Central memory CD8-positive, alpha-beta T cell (primary cell): ENCODE measurements around the gene DIABLO.
A peak's percentile ranks its signal among the peaks of the same experiment; 100 is the strongest.
"Not testable (repeated sequence)": the region's sequence is repeated elsewhere in the genome, so short reads cannot be mapped to it uniquely, and the experiment has no call there.

Source experiments
- ATAC-seq: fragments of 150-1000 bp; cut with Tn5 transposase; replicated peaks from 2 replicates; pipeline ENCODE4 v1.10.0; 2022; ENCODE audit warnings: mild to moderate bottlenecking, moderate FRiP score, moderate number of reproducible peaks; ENCODE audit not compliant: poor library complexity, severe bottlenecking; ENCODE audit errors: extremely low read depth
- DNase-seq, 2 donors: peaks; one replicate each; pipeline ENCODE4 v3.0.0; 2021; ENCODE audit warnings: low spot score in 2 of 2
- H3K27ac Mint-ChIP-seq: one replicate; pipeline ENCODE4 v1.8.0; 2022; ENCODE audit warnings: low read depth, mild to moderate bottlenecking, moderate library complexity, mixed read lengths
- H3K27me3 Mint-ChIP-seq: one replicate; pipeline ENCODE4 v1.8.0; 2022; ENCODE audit warnings: mixed read lengths
- H3K36me3 Mint-ChIP-seq: one replicate; pipeline ENCODE4 v1.8.0; 2022; ENCODE audit warnings: mild to moderate bottlenecking, moderate library complexity, mixed read lengths; ENCODE audit not compliant: insufficient read depth
- H3K4me1 Mint-ChIP-seq: one replicate; pipeline ENCODE4 v1.8.0; 2022; ENCODE audit warnings: mixed read lengths
- H3K4me3 Mint-ChIP-seq: one replicate; pipeline ENCODE4 v1.8.0; 2022; ENCODE audit warnings: mild to moderate bottlenecking, moderate library complexity, mixed read lengths
- H3K9me3 Mint-ChIP-seq: one replicate; pipeline ENCODE4 v1.8.0; 2022; ENCODE audit warnings: mixed read lengths

Gene DIABLO

DNA sequence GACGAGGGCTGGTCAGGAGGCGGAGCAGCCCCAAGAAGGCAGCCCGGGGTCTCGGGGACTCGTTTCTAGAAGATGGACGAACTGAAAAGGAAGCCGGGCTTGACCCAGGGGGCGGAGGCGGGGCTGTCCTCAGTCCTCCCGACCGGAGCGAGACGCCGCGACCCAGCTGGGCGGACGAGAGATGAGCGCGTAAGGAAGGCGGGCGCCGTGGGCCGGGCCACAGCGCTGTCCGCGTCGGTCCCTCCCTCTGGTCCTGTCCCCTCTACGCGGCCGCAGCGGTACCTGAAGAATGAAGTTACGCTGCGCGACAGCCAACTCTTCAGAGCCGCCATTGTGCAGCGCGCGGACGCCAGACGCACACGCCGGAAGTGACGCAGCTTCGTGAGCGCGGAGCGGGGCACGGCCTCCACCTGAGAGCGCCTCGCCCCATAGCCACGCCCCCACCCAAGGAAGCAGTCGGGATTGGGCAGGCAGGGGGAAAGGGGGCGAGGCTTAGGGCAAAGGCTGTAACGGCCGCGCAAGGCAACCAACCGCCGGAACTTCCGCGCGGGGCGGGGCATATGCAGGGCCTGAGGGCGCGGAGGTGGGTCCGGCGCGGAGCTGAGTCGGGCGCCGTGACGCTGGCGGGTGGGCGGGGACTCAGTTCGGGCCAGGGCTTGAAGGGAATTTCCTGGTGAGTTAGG, at the start of gene DIABLO:
Gene DIABLO, minus strand, starts transcription at position 370 of the 683 bp plus-strand sequence. Its CDS starts 38 bp downstream, at position 332.
- Mint-ChIP-seq H3K27ac (peak within 1 kb of the TSS; percentile 96), H3K4me3 (peak within 1 kb of the TSS; percentile 84), H3K4me1 (peaks cover 40% of the 10 kb centered on the region), H3K27me3 (no peaks in the 10 kb centered on the region), H3K9me3 (no peaks in the 10 kb centered on the region), H3K36me3 (peaks cover 49% of the 10 kb centered on the region)
- ATAC-seq = peak; percentile 84
- DNase-seq = peak; percentile 97 to 100

DNA sequence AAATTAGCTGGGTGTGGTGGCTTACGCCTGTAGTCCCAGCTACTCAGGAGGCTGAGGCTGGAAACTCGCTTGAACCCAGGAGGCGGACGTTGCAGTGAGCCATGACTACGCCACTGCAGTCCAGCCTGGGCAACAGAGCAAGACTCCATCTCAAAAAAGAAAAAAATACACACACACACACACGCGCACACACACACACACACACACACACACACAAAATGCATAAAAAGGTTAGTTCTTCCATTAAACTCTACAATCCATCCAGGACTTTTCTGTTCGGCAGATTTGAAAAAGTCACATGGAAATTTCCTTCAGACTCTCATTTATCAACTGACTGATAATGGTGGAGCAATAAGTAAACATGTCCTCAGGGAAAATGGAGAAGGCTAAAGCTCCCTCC, 49.6 kb upstream of the DIABLO start:
- H3K4me1 Mint-ChIP-seq = no peaks in the 10 kb centered on the region

DNA sequence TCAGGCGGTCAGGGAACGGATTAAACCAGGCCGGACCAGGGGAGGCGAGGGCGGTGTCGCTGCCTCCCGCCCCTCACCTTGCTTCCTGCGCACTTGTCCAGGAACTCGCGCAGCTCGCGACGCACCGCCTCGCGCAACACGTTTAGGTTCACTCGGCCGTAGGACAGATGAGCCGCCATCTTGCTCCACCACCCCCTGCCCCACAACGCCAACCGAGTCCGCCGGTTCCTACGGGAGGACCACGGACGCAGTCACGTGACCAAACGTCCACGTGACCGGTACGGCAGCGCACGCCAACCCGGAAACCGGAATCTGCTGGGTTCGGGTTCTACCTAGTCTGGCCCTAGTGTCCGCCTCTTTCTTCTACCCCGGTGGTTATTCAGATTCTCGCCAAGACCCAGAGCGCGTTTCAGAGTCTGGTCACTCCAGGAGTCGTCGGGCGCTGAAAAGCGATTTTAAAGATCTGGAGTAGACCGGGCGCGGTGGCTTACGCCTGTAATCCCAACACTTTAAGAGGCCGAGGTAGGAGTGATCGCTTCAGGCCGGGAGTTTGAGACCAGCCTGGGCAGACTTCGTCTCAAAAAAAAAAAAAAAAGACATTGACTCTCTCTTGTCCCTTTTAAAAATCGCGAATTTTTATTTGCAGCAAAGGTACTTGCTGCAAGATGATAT, 40.5 kb upstream of the DIABLO start, which contains the start of gene VPS33A:
Gene VPS33A, minus strand, starts transcription at position 265 of the 672 bp plus-strand sequence. Its CDS starts 86 bp downstream, at position 179.
- Mint-ChIP-seq H3K27me3 (no peaks in the 10 kb centered on the region), H3K4me1 (peaks cover 13% of the 10 kb centered on the region), H3K4me3 (peak within 1 kb of the TSS; percentile 95), H3K36me3 (peaks cover 43% of the 10 kb centered on the region), H3K9me3 (no peaks in the 10 kb centered on the region), H3K27ac (peak within 1 kb of the TSS; percentile 99)
- DNase-seq (peak; percentile 86 to 87), ATAC-seq (peak; percentile 87)

More for the DNA sequence above, 49.6 kb upstream of the DIABLO start:
- ATAC-seq (no peak), DNase-seq (no peak)
- H3K4me3 Mint-ChIP-seq = no peak overlapping the region
- peaks cover 32% of the 10 kb centered on the region for H3K36me3 Mint-ChIP-seq
- peak overlapping the region; percentile 4 for H3K27ac Mint-ChIP-seq
- H3K9me3 Mint-ChIP-seq = no peaks in the 10 kb centered on the region
- H3K27me3 Mint-ChIP-seq = no peaks in the 10 kb centered on the region

DNA sequence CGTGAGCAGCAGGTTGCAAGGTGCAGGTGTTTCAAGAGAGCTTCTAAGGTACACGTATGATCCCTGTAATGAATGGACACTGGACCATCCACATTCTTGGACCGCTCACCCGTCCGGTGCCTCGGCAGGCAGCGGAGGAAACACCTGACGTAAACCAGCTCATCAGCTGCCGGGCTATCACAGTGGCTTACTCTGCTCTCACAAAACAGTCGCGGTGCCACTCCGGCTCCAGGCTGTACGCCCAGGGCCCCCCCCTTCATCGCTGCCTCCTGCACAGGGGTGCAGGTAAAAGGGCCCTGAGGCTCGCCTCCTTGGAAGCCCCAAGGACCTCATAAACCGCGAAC, 40.0 kb upstream of the DIABLO start:
- DNase-seq (no peak), ATAC-seq (peak; percentile 52)
- peaks cover 47% of the 10 kb centered on the region for H3K36me3 Mint-ChIP-seq
- H3K27ac Mint-ChIP-seq = peak overlapping the region; percentile 99
- peak overlapping the region; percentile 95 for H3K4me3 Mint-ChIP-seq
- peaks cover 13% of the 10 kb centered on the region for H3K4me1 Mint-ChIP-seq
- H3K27me3 Mint-ChIP-seq = no peaks in the 10 kb centered on the region
- H3K9me3 Mint-ChIP-seq = no peaks in the 10 kb centered on the region

DNA sequence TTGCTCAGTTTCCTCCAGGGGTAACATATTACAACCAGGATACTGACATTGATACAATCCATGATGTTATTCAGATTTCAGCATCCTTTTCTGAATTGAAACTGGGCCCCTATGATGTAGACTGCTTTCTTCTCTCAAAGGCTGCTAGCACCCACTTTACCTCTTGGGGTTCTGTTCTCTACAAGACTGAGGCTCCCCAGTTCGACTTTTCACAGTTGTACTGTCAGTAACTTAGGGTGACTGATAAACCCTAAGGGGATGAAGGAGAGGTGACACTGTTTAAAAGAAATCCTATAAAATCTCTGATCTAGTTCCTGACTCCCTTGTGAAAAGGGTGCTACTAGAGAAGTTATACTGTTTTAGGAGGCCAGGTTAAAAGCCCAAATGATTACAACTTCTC, 39.6 kb upstream of the DIABLO start:
- peaks cover 13% of the 10 kb centered on the region for H3K4me1 Mint-ChIP-seq
- DNase-seq (peak in 1 of 2 donors; percentile 14), ATAC-seq (peak; percentile 24)
- peaks cover 50% of the 10 kb centered on the region for H3K36me3 Mint-ChIP-seq
- H3K27ac Mint-ChIP-seq = peak overlapping the region; percentile 99
- H3K4me3 Mint-ChIP-seq = peak overlapping the region; percentile 95
- no peaks in the 10 kb centered on the region for H3K27me3 Mint-ChIP-seq
- H3K9me3 Mint-ChIP-seq = no peaks in the 10 kb centered on the region

DNA sequence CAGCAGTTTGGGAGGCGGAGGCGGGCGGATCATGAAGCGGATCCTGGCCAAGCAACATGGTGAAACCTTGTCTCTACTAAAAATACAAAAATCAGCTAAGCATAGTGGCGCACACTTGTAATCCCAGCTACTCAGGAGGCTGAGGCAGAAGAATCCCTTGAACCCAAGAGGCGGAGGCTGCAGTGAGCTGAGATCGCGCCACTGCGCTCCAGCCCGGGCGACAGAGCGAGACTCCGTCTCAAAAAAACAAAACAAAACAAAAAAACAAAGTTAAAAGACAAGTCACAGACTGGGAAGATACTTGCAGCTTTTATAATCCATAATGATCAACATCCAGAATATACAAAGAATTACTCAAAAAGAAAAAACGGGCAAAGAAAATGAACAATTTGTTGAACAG, 34.9 kb upstream of the DIABLO start:
- ATAC-seq, H3K9me3 Mint-ChIP-seq, DNase-seq, H3K27me3 Mint-ChIP-seq, H3K27ac Mint-ChIP-seq, H3K4me3 Mint-ChIP-seq: not testable (repeated sequence)
- Mint-ChIP-seq H3K36me3 (peaks cover 79% of the 10 kb centered on the region), H3K4me1 (peaks cover 10% of the 10 kb centered on the region)

DNA sequence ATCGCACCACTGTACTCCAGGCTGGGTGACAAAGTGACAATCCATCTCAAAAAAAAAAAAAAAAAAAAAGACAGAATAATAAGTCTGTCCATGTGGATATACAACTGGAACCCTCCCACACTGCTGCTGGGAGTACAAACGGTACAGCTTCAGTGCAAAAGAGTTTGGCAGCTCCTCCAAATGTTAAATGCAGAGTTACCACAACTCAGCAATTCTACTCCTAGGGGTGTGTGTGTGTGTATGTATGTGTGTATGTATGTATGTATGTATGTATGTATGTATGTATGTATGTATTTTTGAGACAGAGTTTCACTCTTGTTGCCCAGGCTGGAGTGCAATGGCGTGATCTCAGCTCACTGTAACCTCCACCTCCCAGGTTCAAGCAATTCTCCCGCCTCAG, 33.1 kb upstream of the DIABLO start:
- not testable (repeated sequence) for ATAC-seq, H3K27me3 Mint-ChIP-seq, H3K9me3 Mint-ChIP-seq, H3K4me3 Mint-ChIP-seq, H3K27ac Mint-ChIP-seq, DNase-seq
- H3K4me1 Mint-ChIP-seq = peaks cover 10% of the 10 kb centered on the region
- H3K36me3 Mint-ChIP-seq = peaks cover 75% of the 10 kb centered on the region

DNA sequence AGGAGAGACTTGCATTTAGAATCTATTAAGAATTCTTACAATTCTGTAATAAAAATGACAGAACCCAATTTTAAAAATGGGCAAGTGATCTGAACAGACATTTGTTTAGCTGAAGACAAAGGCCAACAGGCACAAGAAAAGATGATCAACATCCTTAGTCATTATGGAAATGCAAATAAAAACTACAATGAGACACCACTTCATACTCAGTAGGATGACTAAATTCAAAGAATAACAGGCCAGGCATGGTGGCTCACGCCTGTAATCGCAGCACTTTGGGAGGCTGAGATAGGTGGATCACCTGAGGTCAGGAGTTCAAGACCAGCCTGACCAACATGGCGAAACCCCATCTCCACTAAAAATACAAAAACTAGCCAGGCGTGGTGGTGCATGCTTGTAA, 32.6 kb upstream of the DIABLO start:
- H3K27me3 Mint-ChIP-seq, ATAC-seq, H3K9me3 Mint-ChIP-seq, H3K27ac Mint-ChIP-seq, DNase-seq, H3K4me3 Mint-ChIP-seq: not testable (repeated sequence)
- peaks cover 10% of the 10 kb centered on the region for H3K4me1 Mint-ChIP-seq
- peaks cover 72% of the 10 kb centered on the region for H3K36me3 Mint-ChIP-seq

DNA sequence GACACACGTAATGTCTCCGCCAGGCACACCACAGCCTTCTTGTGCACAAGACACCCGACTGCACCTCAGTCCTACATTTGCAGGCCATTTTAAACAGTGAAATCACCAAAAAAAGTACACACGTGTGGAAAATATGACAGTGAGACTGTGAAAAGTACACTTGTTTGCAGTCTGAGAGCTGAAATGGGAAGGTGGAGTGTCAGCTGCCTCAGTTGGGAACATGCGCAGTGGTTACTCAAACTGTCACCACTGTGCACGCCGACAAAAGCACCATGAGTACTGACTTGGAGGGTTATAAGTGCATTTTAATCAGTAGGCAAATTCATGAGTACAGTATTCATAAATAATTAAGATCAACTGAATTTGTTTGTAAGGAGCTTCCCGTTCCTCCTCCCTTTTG, 24.7 kb upstream of the DIABLO start:
- no peak overlapping the region for H3K27ac Mint-ChIP-seq
- no peaks in the 10 kb centered on the region for H3K9me3 Mint-ChIP-seq
- no peak for DNase-seq
- no peaks in the 10 kb centered on the region for H3K27me3 Mint-ChIP-seq
- peaks cover 6% of the 10 kb centered on the region for H3K4me1 Mint-ChIP-seq
- H3K4me3 Mint-ChIP-seq = no peak overlapping the region
- H3K36me3 Mint-ChIP-seq = peaks cover 31% of the 10 kb centered on the region
- no peak for ATAC-seq

DNA sequence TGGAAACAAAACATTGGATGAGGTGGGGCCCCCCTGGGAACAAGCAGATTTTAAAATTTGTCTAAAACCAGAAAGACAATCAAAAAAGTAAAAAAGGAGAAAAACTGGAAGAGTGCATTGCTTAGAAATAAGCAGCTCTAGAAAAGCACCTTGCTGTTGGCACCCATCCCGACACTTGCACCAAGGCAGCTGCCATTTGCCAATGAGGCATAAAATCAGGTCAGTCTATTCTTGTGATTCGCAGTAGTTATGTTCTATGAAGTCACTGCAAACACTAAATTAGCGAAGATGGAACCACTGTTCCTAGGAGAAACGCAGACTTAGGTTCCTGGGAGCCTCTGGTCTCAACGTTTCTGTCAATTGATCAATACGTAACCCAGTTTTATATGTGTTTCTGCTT, 24.2 kb upstream of the DIABLO start:
- no peak for DNase-seq
- no peaks in the 10 kb centered on the region for H3K27me3 Mint-ChIP-seq
- no peaks in the 10 kb centered on the region for H3K9me3 Mint-ChIP-seq
- peaks cover 31% of the 10 kb centered on the region for H3K36me3 Mint-ChIP-seq
- H3K4me1 Mint-ChIP-seq = peaks cover 6% of the 10 kb centered on the region
- no peak overlapping the region for H3K4me3 Mint-ChIP-seq
- no peak overlapping the region for H3K27ac Mint-ChIP-seq
- no peak for ATAC-seq

DNA sequence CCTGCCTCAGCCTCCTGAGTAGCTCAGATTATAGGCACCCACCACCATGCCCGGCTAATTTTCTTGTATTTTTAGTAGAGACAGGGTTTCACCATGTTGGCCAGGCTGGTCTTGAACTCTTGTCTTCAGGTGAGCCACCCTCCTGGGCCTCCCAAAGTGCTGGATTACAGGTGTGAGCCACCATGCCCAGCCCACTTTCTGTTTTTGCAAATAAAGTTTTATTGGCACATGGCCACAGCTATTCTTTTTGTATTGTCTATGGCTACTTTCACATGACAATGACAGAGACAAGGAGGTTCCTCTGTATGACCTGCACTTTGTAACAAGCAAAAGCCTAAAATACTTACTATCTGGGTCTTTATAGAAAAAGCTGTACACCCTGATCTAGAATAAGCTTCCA, 19.7 kb upstream of the DIABLO start:
- Mint-ChIP-seq H3K36me3 (peaks cover 49% of the 10 kb centered on the region), H3K27ac (peak overlapping the region; percentile 84), H3K4me3 (peak overlapping the region; percentile 85), H3K4me1 (peaks cover 16% of the 10 kb centered on the region), H3K9me3 (no peaks in the 10 kb centered on the region), H3K27me3 (no peaks in the 10 kb centered on the region)
- ATAC-seq = no peak
- no peak for DNase-seq

DNA sequence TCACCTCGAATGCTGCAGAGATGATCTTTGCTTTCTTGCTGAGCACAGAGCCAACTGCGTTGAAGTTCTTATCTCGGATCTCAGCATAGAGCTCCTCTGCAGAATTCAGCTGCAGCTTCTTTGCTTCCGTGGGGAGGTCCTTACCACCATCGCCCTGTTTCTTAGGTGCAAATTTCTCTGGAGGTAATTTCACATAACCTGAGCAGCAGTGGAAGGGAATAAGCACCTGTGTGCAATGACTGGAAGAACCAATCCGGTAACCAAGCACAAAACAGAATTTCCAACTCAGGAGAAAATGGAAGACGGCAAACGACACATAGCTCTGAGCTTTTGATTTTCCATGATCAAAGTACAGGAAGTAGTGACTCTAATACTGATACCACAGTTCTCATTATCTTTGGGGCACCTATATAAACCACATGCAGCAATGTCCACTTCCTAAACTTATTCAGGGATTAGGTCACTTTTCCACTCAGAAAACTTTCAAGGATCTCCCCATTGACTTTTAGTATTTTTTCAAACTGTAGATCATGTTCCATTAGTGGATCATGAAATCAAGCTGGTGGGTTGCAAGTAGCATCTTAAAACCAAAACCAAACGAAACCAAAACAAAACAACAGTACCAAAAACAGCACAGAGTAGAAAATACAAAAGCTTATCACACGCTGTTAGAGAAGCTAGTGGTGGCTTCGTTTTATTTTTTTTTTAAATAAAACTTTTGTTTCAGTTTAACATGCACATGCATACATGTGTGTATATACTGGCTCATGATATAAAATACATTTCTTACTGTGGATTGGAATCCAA, 18.9 kb upstream of the DIABLO start:
- Mint-ChIP-seq H3K9me3 (no peaks in the 10 kb centered on the region), H3K36me3 (peaks cover 50% of the 10 kb centered on the region), H3K27me3 (no peaks in the 10 kb centered on the region), H3K4me3 (peak overlapping the region; percentile 85), H3K4me1 (peaks cover 16% of the 10 kb centered on the region), H3K27ac (peak overlapping the region; percentile 84)
- DNase-seq (no peak), ATAC-seq (peak; percentile 85)
